HS-5 (cell line): ENCODE data around the gene REM1.
"Not testable (repeated sequence)": the region's sequence is repeated elsewhere in the genome, so short reads cannot be mapped to it uniquely, and the experiment has no call there.

Experiments used
- DNase-seq: peaks from one replicate; pipeline ENCODE4 v3.0.0-alpha.2; 2012; ENCODE audit warnings: low read depth

The REM1 gene

GRCh38 chr20:31474758-31475427, at the start of gene REM1, which contains the start of gene DEFB124:
REM1 (plus strand) TSS chr20:31475288; CDS start chr20:31476446, 1,158 bp downstream.
DEFB124 (minus strand) TSS chr20:31475127; CDS start chr20:31473013, 2,114 bp downstream.
- DNase-seq, result no peak

GRCh38 chr20:31425797-31426196, 49.3 kb upstream of the REM1 start:
- DNase-seq, result no peak

GRCh38 chr20:31426891-31427551, 48.1 kb upstream of the REM1 start:
- not testable (repeated sequence) for DNase-seq

- not testable (repeated sequence) for DNase-seq
These were observed 47.5 kb upstream of the REM1 start for GRCh38 chr20:31427576-31427975.

- DNase-seq, result no peak
These were observed 44.4 kb upstream of the REM1 start for GRCh38 chr20:31430568-31431115.

- no peak for DNase-seq
These were observed 35.0 kb upstream of the REM1 start, which contains the start of gene DEFB123 for GRCh38 chr20:31440012-31440659. DEFB123 (plus strand) TSS chr20:31440632; CDS start chr20:31440699, 67 bp downstream.

GRCh38 chr20:31446084-31446819, 28.8 kb upstream of the REM1 start:
- no peak for DNase-seq

- DNase-seq, result no peak
These were observed 25.3 kb upstream of the REM1 start for GRCh38 chr20:31449511-31450414.

GRCh38 chr20:31452575-31452974, 22.5 kb upstream of the REM1 start:
- no peak for DNase-seq

GRCh38 chr20:31454361-31454760, 20.7 kb upstream of the REM1 start:
- DNase-seq, result no peak

- not testable (repeated sequence) for DNase-seq
These were observed 4.1 kb upstream of the REM1 start for GRCh38 chr20:31470946-31471345.

GRCh38 chr20:31472395-31473330, 2.4 kb upstream of the REM1 start:
- no peak for DNase-seq

GRCh38 chr20:31473331-31474096, 1.6 kb upstream of the REM1 start:
- DNase-seq, result no peak

- DNase-seq, result no peak
These were observed 1.0 kb upstream of the REM1 start for GRCh38 chr20:31474097-31474436.

GRCh38 chr20:31475472-31476293, 595 bp downstream of the REM1 start:
- DNase-seq, result no peak

GRCh38 chr20:31476294-31476585, 1.2 kb downstream of the REM1 start:
- no peak for DNase-seq

- no peak for DNase-seq
These were observed 1.6 kb downstream of the REM1 start for GRCh38 chr20:31476643-31477215.

GRCh38 chr20:31484001-31484400, 8.9 kb downstream of the REM1 start:
- no peak for DNase-seq
